GM18519 (cell line): Measurements from ENCODE around the gene S100A11.

Experiments used
- ATAC-seq: cut with Tn5 transposase; IDR thresholded peaks from one replicate; pipeline ENCODE4 v1.9.1; 2021; ENCODE audit warnings: mild to moderate bottlenecking, moderate library complexity; ENCODE audit not compliant: unreplicated experiment, low FRiP score

S100A11 gene

GRCh38 chr1:152042030-152042429, 5.2 kb upstream of the S100A11 start:
- no peak for ATAC-seq

GRCh38 chr1:152039886-152040285, 3.1 kb upstream of the S100A11 start:
- no peak for ATAC-seq

- no peak for ATAC-seq
Observed at GRCh38 chr1:152039461-152039860, 2.7 kb upstream of the S100A11 start.

GRCh38 chr1:152038871-152039270, 2.1 kb upstream of the S100A11 start:
- ATAC-seq = no peak

GRCh38 chr1:152035539-152036266, 1.1 kb downstream of the S100A11 start:
- ATAC-seq = no peak

GRCh38 chr1:152034654-152035538, 1.9 kb downstream of the S100A11 start:
- ATAC-seq = no peak

GRCh38 chr1:152034324-152034653, 2.5 kb downstream of the S100A11 start:
- ATAC-seq = no peak

- no peak for ATAC-seq
Observed at GRCh38 chr1:152029929-152030211, 6.9 kb downstream of the S100A11 start.

- no peak for ATAC-seq
Observed at GRCh38 chr1:152029144-152029928, 7.5 kb downstream of the S100A11 start.

GRCh38 chr1:152026895-152027294, 9.9 kb downstream of the S100A11 start:
- ATAC-seq = no peak

- no peak for ATAC-seq
Observed at GRCh38 chr1:152024223-152024622, 12.6 kb downstream of the S100A11 start.

GRCh38 chr1:152023221-152023620, 13.6 kb downstream of the S100A11 start:
- ATAC-seq = no peak

GRCh38 chr1:152022474-152022873, 14.3 kb downstream of the S100A11 start:
- no peak for ATAC-seq

GRCh38 chr1:152021569-152021968, 15.2 kb downstream of the S100A11 start:
- no peak for ATAC-seq

GRCh38 chr1:152020849-152021248, 16.0 kb downstream of the S100A11 start:
- no peak for ATAC-seq

- no peak for ATAC-seq
Observed at GRCh38 chr1:152018537-152018936, 18.3 kb downstream of the S100A11 start.

- ATAC-seq = no peak
Observed at GRCh38 chr1:152015766-152016165, 21.0 kb downstream of the S100A11 start.

- ATAC-seq = no peak
Observed at GRCh38 chr1:152014943-152015342, 21.9 kb downstream of the S100A11 start.

- ATAC-seq = no peak
Observed at GRCh38 chr1:152013664-152014237, 23.1 kb downstream of the S100A11 start.

- no peak for ATAC-seq
Observed at GRCh38 chr1:152009691-152010090, 27.1 kb downstream of the S100A11 start.

GRCh38 chr1:152007047-152007446, 29.8 kb downstream of the S100A11 start:
- ATAC-seq = no peak
